Panc1 (cell line): ENCODE measurements around the gene CLPX.

Source experiments
- TF ChIP-seq, protein P1 (sequence below): fragments of 450-650 bp; IDR thresholded peaks from 2 replicates; pipeline ENCODE4 v1.5.1; 2017; ENCODE audit warnings: mild to moderate bottlenecking
- TF ChIP-seq, protein P2 (sequence below), 2 experiments: IDR thresholded peaks; 2 replicates each; pipeline ENCODE4 v1.6.1; 2011 to 2012; ENCODE audit warnings: low read depth in 2 of 2, control low read depth in 1 of 2, low read length in 1 of 2, mild to moderate bottlenecking in 1 of 2, moderate library complexity in 1 of 2; ENCODE audit not compliant: insufficient read depth in 1 of 2

- TF ChIP-seq, protein P1, sequence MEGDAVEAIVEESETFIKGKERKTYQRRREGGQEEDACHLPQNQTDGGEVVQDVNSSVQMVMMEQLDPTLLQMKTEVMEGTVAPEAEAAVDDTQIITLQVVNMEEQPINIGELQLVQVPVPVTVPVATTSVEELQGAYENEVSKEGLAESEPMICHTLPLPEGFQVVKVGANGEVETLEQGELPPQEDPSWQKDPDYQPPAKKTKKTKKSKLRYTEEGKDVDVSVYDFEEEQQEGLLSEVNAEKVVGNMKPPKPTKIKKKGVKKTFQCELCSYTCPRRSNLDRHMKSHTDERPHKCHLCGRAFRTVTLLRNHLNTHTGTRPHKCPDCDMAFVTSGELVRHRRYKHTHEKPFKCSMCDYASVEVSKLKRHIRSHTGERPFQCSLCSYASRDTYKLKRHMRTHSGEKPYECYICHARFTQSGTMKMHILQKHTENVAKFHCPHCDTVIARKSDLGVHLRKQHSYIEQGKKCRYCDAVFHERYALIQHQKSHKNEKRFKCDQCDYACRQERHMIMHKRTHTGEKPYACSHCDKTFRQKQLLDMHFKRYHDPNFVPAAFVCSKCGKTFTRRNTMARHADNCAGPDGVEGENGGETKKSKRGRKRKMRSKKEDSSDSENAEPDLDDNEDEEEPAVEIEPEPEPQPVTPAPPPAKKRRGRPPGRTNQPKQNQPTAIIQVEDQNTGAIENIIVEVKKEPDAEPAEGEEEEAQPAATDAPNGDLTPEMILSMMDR, result no peak
- TF ChIP-seq, protein P2, sequence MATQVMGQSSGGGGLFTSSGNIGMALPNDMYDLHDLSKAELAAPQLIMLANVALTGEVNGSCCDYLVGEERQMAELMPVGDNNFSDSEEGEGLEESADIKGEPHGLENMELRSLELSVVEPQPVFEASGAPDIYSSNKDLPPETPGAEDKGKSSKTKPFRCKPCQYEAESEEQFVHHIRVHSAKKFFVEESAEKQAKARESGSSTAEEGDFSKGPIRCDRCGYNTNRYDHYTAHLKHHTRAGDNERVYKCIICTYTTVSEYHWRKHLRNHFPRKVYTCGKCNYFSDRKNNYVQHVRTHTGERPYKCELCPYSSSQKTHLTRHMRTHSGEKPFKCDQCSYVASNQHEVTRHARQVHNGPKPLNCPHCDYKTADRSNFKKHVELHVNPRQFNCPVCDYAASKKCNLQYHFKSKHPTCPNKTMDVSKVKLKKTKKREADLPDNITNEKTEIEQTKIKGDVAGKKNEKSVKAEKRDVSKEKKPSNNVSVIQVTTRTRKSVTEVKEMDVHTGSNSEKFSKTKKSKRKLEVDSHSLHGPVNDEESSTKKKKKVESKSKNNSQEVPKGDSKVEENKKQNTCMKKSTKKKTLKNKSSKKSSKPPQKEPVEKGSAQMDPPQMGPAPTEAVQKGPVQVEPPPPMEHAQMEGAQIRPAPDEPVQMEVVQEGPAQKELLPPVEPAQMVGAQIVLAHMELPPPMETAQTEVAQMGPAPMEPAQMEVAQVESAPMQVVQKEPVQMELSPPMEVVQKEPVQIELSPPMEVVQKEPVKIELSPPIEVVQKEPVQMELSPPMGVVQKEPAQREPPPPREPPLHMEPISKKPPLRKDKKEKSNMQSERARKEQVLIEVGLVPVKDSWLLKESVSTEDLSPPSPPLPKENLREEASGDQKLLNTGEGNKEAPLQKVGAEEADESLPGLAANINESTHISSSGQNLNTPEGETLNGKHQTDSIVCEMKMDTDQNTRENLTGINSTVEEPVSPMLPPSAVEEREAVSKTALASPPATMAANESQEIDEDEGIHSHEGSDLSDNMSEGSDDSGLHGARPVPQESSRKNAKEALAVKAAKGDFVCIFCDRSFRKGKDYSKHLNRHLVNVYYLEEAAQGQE (IDR thresholded peaks at IDR 0.05; ENCODE audit: insufficient read depth in 1 of 2, low read depth in 2 of 2, low read length in 1 of 2), result no peak
Measured at GRCh38 chr15:65154720-65155119, 30.4 kb downstream of the CLPX start.
